ENCODE data around the gene ATXN2.

ATXN2 gene

GRCh38 chr12:111598637-111599452 is at the start of gene ATXN2:
TSS of gene ATXN2 (minus strand) at chr12:111599315. CDS start at chr12:111599034, 281 bp downstream.
- H3K27me3 ChIP-seq (ENCODE audit: low read depth, low read length): no peaks in the 10 kb centered on the region
- peak within 1 kb of the TSS; percentile 83 for H3K27ac ChIP-seq (ENCODE audit: low read length)
- peaks cover 6 to 26% of the 10 kb centered on the region in 2 donors for H3K4me1 ChIP-seq (ENCODE audit: control insufficient read depth in 1 of 2, insufficient read depth in 2 of 2, low read length in 2 of 2)
- no peaks in the 10 kb centered on the region for H3K9me3 ChIP-seq (ENCODE audit: control insufficient read depth in 1 of 2, low read length in 2 of 2)
- H3K36me3 ChIP-seq (ENCODE audit: control insufficient read depth in 1 of 2, insufficient read depth in 2 of 2, low read length in 2 of 2): peaks cover 0 to 15% of the 10 kb centered on the region in 2 donors
- peak within 1 kb of the TSS; percentile 81 to 96 for H3K4me3 ChIP-seq (ENCODE audit: low read depth in 1 of 2, low read length in 2 of 2)

GRCh38 chr12:111645433-111645832 is 46.3 kb upstream of the ATXN2 start:
- no peak overlapping the region for H3K4me3 ChIP-seq (ENCODE audit: low read depth in 1 of 2, low read length in 2 of 2)
- no peaks in the 10 kb centered on the region for H3K27me3 ChIP-seq (ENCODE audit: low read depth, low read length)
- H3K4me1 ChIP-seq (ENCODE audit: control insufficient read depth in 1 of 2, insufficient read depth in 2 of 2, low read length in 2 of 2): peaks cover 0 to 10% of the 10 kb centered on the region in 2 donors
- H3K27ac ChIP-seq (ENCODE audit: low read length): no peak overlapping the region
- no peaks in the 10 kb centered on the region for H3K9me3 ChIP-seq (ENCODE audit: control insufficient read depth in 1 of 2, low read length in 2 of 2)
- peaks cover 55 to 67% of the 10 kb centered on the region in 2 donors for H3K36me3 ChIP-seq (ENCODE audit: control insufficient read depth in 1 of 2, insufficient read depth in 2 of 2, low read length in 2 of 2)

- Histone ChIP-seq H3K36me3 (ENCODE audit: control insufficient read depth in 1 of 2, insufficient read depth in 2 of 2, low read length in 2 of 2) (peaks cover 45 to 53% of the 10 kb centered on the region in 2 donors), H3K9me3 (ENCODE audit: control insufficient read depth in 1 of 2, low read length in 2 of 2) (no peaks in the 10 kb centered on the region), H3K4me3 (ENCODE audit: low read depth in 1 of 2, low read length in 2 of 2) (no peak overlapping the region), H3K27me3 (ENCODE audit: low read depth, low read length) (no peaks in the 10 kb centered on the region), H3K4me1 (ENCODE audit: control insufficient read depth in 1 of 2, insufficient read depth in 2 of 2, low read length in 2 of 2) (peaks cover 0 to 10% of the 10 kb centered on the region in 2 donors), H3K27ac (ENCODE audit: low read length) (no peak overlapping the region)
These were observed 44.3 kb upstream of the ATXN2 start for GRCh38 chr12:111643427-111643826.

GRCh38 chr12:111642681-111643426 is 43.7 kb upstream of the ATXN2 start:
- peaks cover 0 to 10% of the 10 kb centered on the region in 2 donors for H3K4me1 ChIP-seq (ENCODE audit: control insufficient read depth in 1 of 2, insufficient read depth in 2 of 2, low read length in 2 of 2)
- no peaks in the 10 kb centered on the region for H3K27me3 ChIP-seq (ENCODE audit: low read depth, low read length)
- H3K4me3 ChIP-seq (ENCODE audit: low read depth in 1 of 2, low read length in 2 of 2): no peak overlapping the region
- no peaks in the 10 kb centered on the region for H3K9me3 ChIP-seq (ENCODE audit: control insufficient read depth in 1 of 2, low read length in 2 of 2)
- H3K27ac ChIP-seq (ENCODE audit: low read length): peak overlapping the region; percentile 3
- peaks cover 45 to 51% of the 10 kb centered on the region in 2 donors for H3K36me3 ChIP-seq (ENCODE audit: control insufficient read depth in 1 of 2, insufficient read depth in 2 of 2, low read length in 2 of 2)

- H3K27ac ChIP-seq (ENCODE audit: low read length): no peak overlapping the region
- no peaks in the 10 kb centered on the region for H3K27me3 ChIP-seq (ENCODE audit: low read depth, low read length)
- H3K9me3 ChIP-seq (ENCODE audit: control insufficient read depth in 1 of 2, low read length in 2 of 2): no peaks in the 10 kb centered on the region
- H3K36me3 ChIP-seq (ENCODE audit: control insufficient read depth in 1 of 2, insufficient read depth in 2 of 2, low read length in 2 of 2): peaks cover 28 to 29% of the 10 kb centered on the region in 2 donors
- peaks cover 4 to 25% of the 10 kb centered on the region in 2 donors for H3K4me1 ChIP-seq (ENCODE audit: control insufficient read depth in 1 of 2, insufficient read depth in 2 of 2, low read length in 2 of 2)
- no peak overlapping the region for H3K4me3 ChIP-seq (ENCODE audit: low read depth in 1 of 2, low read length in 2 of 2)
These were observed 41.4 kb upstream of the ATXN2 start for GRCh38 chr12:111640506-111640905.

GRCh38 chr12:111638556-111638955 is 39.4 kb upstream of the ATXN2 start:
- Histone ChIP-seq H3K27me3 (ENCODE audit: low read depth, low read length) (no peaks in the 10 kb centered on the region), H3K36me3 (ENCODE audit: control insufficient read depth in 1 of 2, insufficient read depth in 2 of 2, low read length in 2 of 2) (peaks cover 12 to 16% of the 10 kb centered on the region in 2 donors), H3K4me1 (ENCODE audit: control insufficient read depth in 1 of 2, insufficient read depth in 2 of 2, low read length in 2 of 2) (peaks cover 4 to 27% of the 10 kb centered on the region in 2 donors), H3K27ac (ENCODE audit: low read length) (no peak overlapping the region), H3K4me3 (ENCODE audit: low read depth in 1 of 2, low read length in 2 of 2) (no peak overlapping the region), H3K9me3 (ENCODE audit: control insufficient read depth in 1 of 2, low read length in 2 of 2) (no peaks in the 10 kb centered on the region)

GRCh38 chr12:111636209-111636945 is 37.3 kb upstream of the ATXN2 start:
- Histone ChIP-seq H3K36me3 (ENCODE audit: control insufficient read depth in 1 of 2, insufficient read depth in 2 of 2, low read length in 2 of 2) (no peaks in the 10 kb centered on the region), H3K27ac (ENCODE audit: low read length) (peak overlapping the region; percentile 64), H3K9me3 (ENCODE audit: control insufficient read depth in 1 of 2, low read length in 2 of 2) (no peaks in the 10 kb centered on the region), H3K4me3 (ENCODE audit: low read depth in 1 of 2, low read length in 2 of 2) (peak overlapping the region in 1 of 2 donors; percentile 38), H3K4me1 (ENCODE audit: control insufficient read depth in 1 of 2, insufficient read depth in 2 of 2, low read length in 2 of 2) (peaks cover 4 to 17% of the 10 kb centered on the region in 2 donors), H3K27me3 (ENCODE audit: low read depth, low read length) (no peaks in the 10 kb centered on the region)

GRCh38 chr12:111635524-111635923 is 36.4 kb upstream of the ATXN2 start:
- H3K27ac ChIP-seq (ENCODE audit: low read length): peak overlapping the region; percentile 64
- H3K4me1 ChIP-seq (ENCODE audit: control insufficient read depth in 1 of 2, insufficient read depth in 2 of 2, low read length in 2 of 2): peaks cover 4 to 17% of the 10 kb centered on the region in 2 donors
- H3K9me3 ChIP-seq (ENCODE audit: control insufficient read depth in 1 of 2, low read length in 2 of 2): no peaks in the 10 kb centered on the region
- peak overlapping the region in 1 of 2 donors; percentile 38 for H3K4me3 ChIP-seq (ENCODE audit: low read depth in 1 of 2, low read length in 2 of 2)
- no peaks in the 10 kb centered on the region for H3K36me3 ChIP-seq (ENCODE audit: control insufficient read depth in 1 of 2, insufficient read depth in 2 of 2, low read length in 2 of 2)
- no peaks in the 10 kb centered on the region for H3K27me3 ChIP-seq (ENCODE audit: low read depth, low read length)

GRCh38 chr12:111628505-111629260 is 29.6 kb upstream of the ATXN2 start:
- Histone ChIP-seq H3K4me3 (ENCODE audit: low read depth in 1 of 2, low read length in 2 of 2) (no peak overlapping the region), H3K4me1 (ENCODE audit: control insufficient read depth in 1 of 2, insufficient read depth in 2 of 2, low read length in 2 of 2) (no peaks in the 10 kb centered on the region), H3K9me3 (ENCODE audit: control insufficient read depth in 1 of 2, low read length in 2 of 2) (no peaks in the 10 kb centered on the region), H3K36me3 (ENCODE audit: control insufficient read depth in 1 of 2, insufficient read depth in 2 of 2, low read length in 2 of 2) (no peaks in the 10 kb centered on the region), H3K27me3 (ENCODE audit: low read depth, low read length) (no peaks in the 10 kb centered on the region), H3K27ac (ENCODE audit: low read length) (no peak overlapping the region)

- Histone ChIP-seq H3K27ac (ENCODE audit: low read length) (no peak overlapping the region), H3K4me1 (ENCODE audit: control insufficient read depth in 1 of 2, insufficient read depth in 2 of 2, low read length in 2 of 2) (no peaks in the 10 kb centered on the region), H3K27me3 (ENCODE audit: low read depth, low read length) (no peaks in the 10 kb centered on the region), H3K36me3 (ENCODE audit: control insufficient read depth in 1 of 2, insufficient read depth in 2 of 2, low read length in 2 of 2) (no peaks in the 10 kb centered on the region), H3K9me3 (ENCODE audit: control insufficient read depth in 1 of 2, low read length in 2 of 2) (no peaks in the 10 kb centered on the region), H3K4me3 (ENCODE audit: low read depth in 1 of 2, low read length in 2 of 2) (no peak overlapping the region)
These were observed 27.1 kb upstream of the ATXN2 start for GRCh38 chr12:111626230-111626629.

All from muscle layer of duodenum (tissue), 2 donors.